GM18520 (cell line): Measurements from ENCODE around the gene BTG2.
A peak's percentile ranks its signal among the peaks of the same experiment; 100 is the strongest.
"Not testable (repeated sequence)": the region's sequence is repeated elsewhere in the genome, so short reads cannot be mapped to it uniquely, and the experiment has no call there.

ENCODE experiments used
- ATAC-seq: cut with Tn5 transposase; IDR thresholded peaks from one replicate; pipeline ENCODE4 v1.9.1; 2021; ENCODE audit not compliant: unreplicated experiment

The BTG2 gene

GRCh38 chr1:203314025-203314759 is 8.9 kb downstream of the BTG2 start:
- not testable (repeated sequence) for ATAC-seq

- no peak for ATAC-seq
Observed at GRCh38 chr1:203316626-203317093, 11.3 kb downstream of the BTG2 start.

GRCh38 chr1:203317429-203318228 is 12.3 kb downstream of the BTG2 start:
- no peak for ATAC-seq

DNA sequence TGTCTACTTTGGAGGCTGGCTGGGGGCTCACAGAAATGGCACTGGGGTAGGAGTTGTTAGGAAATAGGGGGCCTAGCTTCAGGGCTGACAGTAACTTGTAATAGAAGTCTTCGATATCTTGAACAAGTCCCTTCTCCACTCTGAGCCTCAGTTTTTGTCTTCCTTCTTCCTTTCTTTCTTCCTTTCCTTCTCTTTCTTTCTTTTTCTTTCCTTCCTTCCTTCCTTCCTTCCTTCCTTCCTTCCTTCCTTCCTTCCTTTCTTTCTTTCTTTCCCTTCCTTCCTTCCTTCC is 12.9 kb downstream of the BTG2 start:
- no peak for ATAC-seq

GRCh38 chr1:203320591-203321272 is 15.4 kb downstream of the BTG2 start:
- peak; percentile 44 for ATAC-seq

DNA sequence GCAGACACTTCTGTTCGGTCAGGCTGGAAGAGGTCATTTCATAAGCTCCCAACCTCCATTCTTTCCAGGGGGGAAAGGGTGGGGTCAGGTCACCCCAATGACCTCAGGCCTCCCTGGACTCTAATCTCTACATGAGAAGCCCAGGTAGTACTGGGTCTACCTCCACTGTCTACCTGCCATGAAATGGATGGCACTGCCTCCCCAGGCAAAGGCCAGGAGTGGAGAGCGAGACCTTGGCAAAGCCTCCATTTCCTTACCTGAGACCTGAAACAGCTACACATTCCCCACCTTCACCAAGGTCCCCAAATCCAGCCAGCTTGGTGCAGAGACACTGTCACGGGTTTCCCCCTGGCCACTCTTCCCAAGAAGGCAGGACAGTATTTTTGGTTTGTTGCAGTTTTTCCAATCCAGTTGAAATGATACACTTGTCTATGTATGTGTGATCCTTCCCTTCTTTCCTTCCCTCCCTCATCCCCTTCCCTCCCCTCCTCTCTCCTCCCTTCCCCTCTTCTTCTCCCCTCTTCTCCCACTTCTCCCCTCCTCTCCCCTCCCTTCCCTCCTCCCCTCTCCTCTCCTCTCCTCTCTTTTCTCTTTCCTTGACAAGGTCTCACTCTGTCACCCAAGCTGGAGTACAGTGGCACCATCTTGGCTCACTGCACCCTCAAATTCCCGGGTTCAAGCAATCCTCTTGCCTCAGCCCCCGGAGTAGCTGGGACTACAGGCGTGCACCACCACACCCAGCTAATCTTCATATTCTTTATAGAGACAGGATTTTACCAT is 16.1 kb downstream of the BTG2 start:
- ATAC-seq = no peak

DNA sequence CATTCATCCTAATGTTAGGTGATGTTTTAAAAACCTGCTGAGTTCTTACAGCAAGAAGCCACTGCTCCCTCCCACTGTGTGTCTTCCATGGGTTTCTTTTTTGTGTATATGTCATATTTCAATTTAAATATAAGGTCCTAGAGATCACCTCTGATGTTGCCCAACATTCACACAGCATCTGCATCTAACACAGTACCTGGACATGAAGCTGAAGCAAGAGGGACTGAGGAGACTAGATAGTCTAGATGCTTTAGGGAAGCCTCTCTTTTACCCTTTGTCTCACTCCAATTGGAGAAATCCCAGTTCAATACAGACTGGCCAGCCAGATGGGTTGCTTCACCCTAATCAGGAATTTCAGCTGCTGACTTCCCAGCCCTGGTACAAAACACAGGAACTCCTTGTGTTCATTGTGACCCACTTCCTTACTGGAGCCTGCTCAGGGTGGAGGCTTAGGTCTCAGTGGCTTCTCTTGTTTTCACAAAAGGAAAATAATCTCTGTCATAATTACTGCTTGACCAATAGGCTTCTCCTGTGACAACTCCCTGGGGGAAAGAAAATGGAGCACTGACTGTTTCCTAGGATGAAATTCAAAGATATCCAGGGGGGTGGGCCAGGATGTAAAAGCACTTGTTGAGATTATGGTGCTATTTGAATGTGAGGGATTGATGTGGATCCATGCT is 17.3 kb downstream of the BTG2 start:
- no peak for ATAC-seq

DNA sequence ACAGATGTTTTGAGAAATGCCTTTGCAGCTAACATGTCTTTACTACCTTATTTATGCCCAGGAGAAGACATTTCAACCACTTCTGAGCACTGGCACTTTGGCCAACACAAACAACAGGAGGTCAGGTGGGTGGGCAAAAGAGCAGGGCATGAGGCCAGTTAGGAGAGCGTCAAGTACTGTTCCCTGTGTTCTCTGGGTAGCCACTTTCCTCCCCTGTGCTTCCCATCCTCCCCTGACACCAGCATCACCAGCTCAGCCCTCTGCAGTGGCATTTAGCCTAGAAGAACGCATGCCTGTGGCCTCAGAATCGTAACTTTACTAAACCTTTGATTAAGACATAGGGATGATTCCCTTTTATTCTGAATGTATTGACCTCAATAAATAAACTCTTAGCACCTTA is 18.3 kb downstream of the BTG2 start:
- ATAC-seq = no peak

DNA sequence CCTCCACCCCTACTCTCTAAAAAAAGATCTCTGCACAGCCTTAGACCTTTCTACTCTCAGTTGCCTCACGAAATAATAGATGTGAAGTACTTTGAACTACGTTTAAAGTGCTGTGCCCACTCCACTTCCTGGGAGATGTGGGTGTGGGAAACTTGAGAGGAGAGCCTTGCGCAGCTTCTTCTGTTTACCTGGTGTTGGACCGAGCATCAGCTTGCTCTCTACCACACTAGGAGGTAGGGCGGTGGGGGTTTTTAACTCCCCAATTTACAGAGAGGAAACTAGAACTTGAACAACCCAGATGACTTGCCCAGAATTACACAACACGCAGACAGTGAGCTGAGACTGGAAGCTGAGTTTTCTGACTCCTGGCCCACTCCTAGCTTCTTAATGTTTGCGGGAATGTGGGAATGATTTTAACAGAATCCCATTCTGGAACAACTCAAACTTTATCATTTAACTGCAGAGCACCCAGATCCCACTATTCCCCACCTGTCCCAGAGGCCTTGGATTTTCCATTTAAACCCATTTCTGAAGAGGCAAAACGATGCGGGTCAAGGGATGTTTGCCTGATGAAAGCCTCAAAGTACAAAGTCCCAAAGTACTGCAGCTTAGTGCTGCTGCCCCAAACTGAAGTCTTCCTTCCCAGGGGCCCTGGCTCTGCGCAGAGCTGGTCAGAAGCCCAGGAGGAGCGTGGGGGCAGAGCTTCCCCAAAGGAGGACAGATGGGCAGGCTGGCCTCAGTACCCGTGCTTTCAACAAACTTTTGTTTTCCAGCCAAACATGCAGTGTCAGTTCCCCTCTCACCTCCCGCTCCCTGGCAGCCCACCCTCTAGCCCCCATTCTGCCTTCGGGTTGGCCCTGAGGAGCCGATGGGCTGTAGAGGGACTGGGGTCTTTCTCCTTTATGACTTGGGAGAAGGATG is 19.0 kb downstream of the BTG2 start:
- ATAC-seq = no peak

GRCh38 chr1:203325026-203325417 is 19.7 kb downstream of the BTG2 start:
- peak; percentile 17 for ATAC-seq

DNA sequence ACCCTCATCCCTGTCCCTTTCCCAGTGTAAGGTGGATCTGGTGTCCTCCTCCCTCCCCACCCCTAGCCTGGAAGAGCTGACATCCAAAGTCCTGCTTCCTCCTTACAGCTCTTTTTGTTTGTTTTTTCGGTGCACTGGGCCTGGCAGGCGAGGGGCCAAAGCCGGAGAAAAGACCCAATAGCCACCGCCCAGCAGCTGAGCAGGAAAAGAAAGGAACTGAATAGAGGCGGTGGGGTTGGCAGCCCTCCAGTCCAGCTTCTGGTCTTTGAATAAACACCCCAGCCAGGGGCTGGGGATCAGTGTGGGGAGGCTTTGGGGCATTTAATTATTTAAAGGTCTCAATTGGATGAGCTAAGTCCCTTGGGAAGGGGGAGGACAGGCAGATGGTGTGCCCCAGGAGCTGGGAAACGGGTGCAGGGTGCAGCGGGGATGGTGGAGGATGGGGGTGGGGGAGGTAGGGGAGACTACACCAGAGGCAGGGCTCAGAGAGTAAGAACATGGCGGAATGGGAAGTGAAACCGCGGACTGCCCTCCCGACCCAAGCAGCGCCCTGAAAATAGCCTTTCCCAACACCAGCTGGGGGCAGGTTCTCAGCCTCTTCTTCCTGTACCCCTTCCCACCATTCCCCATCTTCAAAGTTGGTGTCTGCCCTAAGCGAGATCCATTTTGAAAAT is 20.2 kb downstream of the BTG2 start:
- ATAC-seq = no peak

- ATAC-seq = peak; percentile 50
Observed at GRCh38 chr1:203326830-203327683, 21.7 kb downstream of the BTG2 start.

- ATAC-seq = peak; percentile 22
Observed at GRCh38 chr1:203327684-203328457, 22.6 kb downstream of the BTG2 start.

GRCh38 chr1:203328714-203329122 is 23.4 kb downstream of the BTG2 start:
- ATAC-seq = no peak

- no peak for ATAC-seq
Observed at GRCh38 chr1:203331224-203331623, 25.9 kb downstream of the BTG2 start.

DNA sequence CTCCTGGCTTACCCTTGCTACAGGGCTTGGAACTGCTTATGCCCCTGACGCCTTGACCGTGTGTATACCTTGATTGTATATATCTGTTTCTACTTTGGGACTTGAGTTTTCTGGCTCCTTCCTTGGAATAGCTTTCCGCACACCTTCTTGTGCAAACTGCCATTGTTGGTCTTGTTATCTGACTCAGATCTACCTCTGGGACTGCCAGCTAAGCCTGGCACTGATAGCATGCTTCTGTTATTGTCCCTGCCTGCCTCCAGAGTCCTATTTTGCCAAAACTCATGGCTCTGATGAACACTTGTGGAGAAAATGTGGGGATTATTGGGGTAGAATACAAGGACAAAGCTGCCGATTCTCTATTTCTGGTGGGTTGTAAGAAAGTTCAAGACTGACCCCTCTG is 30.2 kb downstream of the BTG2 start:
- no peak for ATAC-seq

DNA sequence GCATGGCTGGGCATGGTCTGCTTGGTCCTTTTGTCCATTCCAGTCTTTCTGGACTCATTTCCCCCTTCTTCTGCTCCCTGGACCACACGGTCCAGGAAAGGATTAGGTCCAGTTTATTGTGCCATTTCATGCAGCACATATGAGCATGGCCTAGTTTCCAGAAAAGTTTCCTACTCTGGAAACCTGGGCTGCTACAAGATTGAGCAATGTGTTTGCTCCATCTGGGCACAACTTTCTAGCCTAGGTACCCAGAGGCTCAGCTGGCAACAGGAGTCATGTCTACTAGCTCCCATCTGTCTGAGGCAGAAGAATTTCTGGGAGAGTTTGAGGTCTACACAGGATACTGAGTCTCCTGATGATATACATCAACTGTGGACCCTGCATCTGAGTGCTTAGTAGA is 30.8 kb downstream of the BTG2 start:
- no peak for ATAC-seq
